Common myeloid progenitor, CD34-positive (primary cell): Measurements from ENCODE around the gene CPLANE2.
"Not testable (repeated sequence)": the region's sequence is repeated elsewhere in the genome, so short reads cannot be mapped to it uniquely, and the experiment has no call there.

ENCODE experiments used
- CTCF ChIA-PET: fragments of 350-600 bp; sonication (Branson Sonifier 250); formaldehyde crosslinking; loops from one replicate; lab custom pipeline; 2021; ENCODE audit warnings: antibody characterized with exemption; lab: Charles Lee
- POLR2A ChIA-PET: fragments of 350-600 bp; sonication (Branson Sonifier 250); formaldehyde crosslinking; loops from one replicate; lab custom pipeline; 2021; ENCODE audit warnings: antibody characterized with exemption; lab: Charles Lee
- DNase-seq, 3 donors: peaks; one replicate each; pipeline versions ENCODE4 v3.0.0 to v3.0.0-alpha.2; 2013
- H3K27ac ChIP-seq, 2 experiments: 1 replicate in 1 of 2; 2 replicates in 1 of 2; pipeline ENCODE4 v1.7.0; 2013; ENCODE audit warnings: inconsistent platforms in 2 of 2, low read length in 2 of 2, mild to moderate bottlenecking in 2 of 2, low read depth in 1 of 2, moderate library complexity in 1 of 2; ENCODE audit not compliant: severe bottlenecking in 2 of 2, insufficient read depth in 1 of 2, poor library complexity in 1 of 2
- H3K27me3 ChIP-seq, 5 experiments: replicated peaks in 2 of 5; 1 replicate in 3 of 5; 2 replicates in 2 of 5; pipeline versions ENCODE4 v1.6.1 to v1.7.0; 2013; ENCODE audit warnings: low read length in 4 of 5, mild to moderate bottlenecking in 2 of 5, moderate library complexity in 2 of 5, inconsistent platforms in 1 of 5; ENCODE audit not compliant: insufficient read depth in 5 of 5, control insufficient read depth in 4 of 5
- H3K36me3 ChIP-seq, 4 experiments: 1 replicate in 2 of 4; 2 replicates in 2 of 4; pipeline versions ENCODE4 v1.6.1 to v1.7.0; 2013; ENCODE audit warnings: low read length in 3 of 4, control low read depth in 1 of 4, mild to moderate bottlenecking in 1 of 4; ENCODE audit not compliant: control insufficient read depth in 4 of 4, insufficient read depth in 4 of 4
- H3K4me1 ChIP-seq, 4 experiments: 1 replicate in 3 of 4; 2 replicates in 1 of 4; pipeline versions ENCODE4 v1.6.1 to v1.7.1; 2013; ENCODE audit warnings: low read length in 3 of 4, mild to moderate bottlenecking in 3 of 4, control low read depth in 1 of 4, inconsistent platforms in 1 of 4, moderate library complexity in 1 of 4; ENCODE audit not compliant: control insufficient read depth in 4 of 4, insufficient read depth in 4 of 4; ENCODE audit errors: control extremely low read depth in 1 of 4
- H3K4me3 ChIP-seq, 7 experiments: 1 replicate in 4 of 7; 2 replicates in 3 of 7; pipeline versions ENCODE4 v1.5.1 to v1.7.0; 2013; ENCODE audit warnings: mild to moderate bottlenecking in 7 of 7, low read length in 6 of 7, moderate library complexity in 6 of 7, inconsistent platforms in 2 of 7, low read depth in 2 of 7, control low read depth in 1 of 7; ENCODE audit not compliant: insufficient read depth in 4 of 7, control insufficient read depth in 1 of 7; ENCODE audit errors: extremely low read depth in 1 of 7
- H3K9me3 ChIP-seq, 5 experiments: 1 replicate in 4 of 5; 2 replicates in 1 of 5; pipeline versions ENCODE4 v1.6.1 to v1.7.1; 2013; ENCODE audit warnings: low read length in 4 of 5, mild to moderate bottlenecking in 2 of 5, inconsistent platforms in 1 of 5, low read depth in 1 of 5, moderate library complexity in 1 of 5; ENCODE audit not compliant: control insufficient read depth in 4 of 5, insufficient read depth in 2 of 5; ENCODE audit errors: control extremely low read depth in 1 of 5
- WGBS: methylation state at CpG from one replicate; pipeline ENCODE4 v1.1.5; 2013; ENCODE audit not compliant: insufficient coverage; 5-methylcytosine and 5-hydroxymethylcytosine counted together

CPLANE2 gene

DNA sequence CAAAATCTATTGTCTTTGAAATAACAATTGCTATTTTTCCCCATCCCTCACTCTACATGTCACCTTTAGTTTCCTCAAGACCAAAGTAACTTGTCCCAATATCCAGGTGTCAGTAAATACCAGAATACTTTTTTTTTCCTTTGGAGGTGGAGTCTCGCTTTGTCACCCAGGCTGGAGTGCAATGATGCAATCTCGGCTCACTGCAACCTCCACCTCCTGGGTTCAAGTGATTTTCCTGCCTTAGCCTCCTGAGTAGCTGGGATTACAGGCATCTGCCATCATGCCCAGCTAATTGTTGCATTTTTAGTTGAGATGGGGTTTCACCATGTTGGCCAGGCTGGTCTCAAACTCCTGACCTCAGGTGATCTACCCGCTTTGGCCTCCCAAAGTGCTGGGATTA, 20.6 kb upstream of the CPLANE2 start:
- DNase-seq, H3K9me3 ChIP-seq, H3K4me3 ChIP-seq, H3K27me3 ChIP-seq, H3K4me1 ChIP-seq, H3K27ac ChIP-seq, POLR2A ChIA-PET: not testable (repeated sequence)
- CTCF ChIA-PET: interaction anchor here (1.3 to 1.5 kb wide), 3 partner anchors 9 to 53 kb away, joined by 4 to 5 read pairs (median 4); no protein-coding TSS in a partner anchor
- H3K36me3 ChIP-seq: peaks cover 10 to 33% (median 20%) of the 10 kb centered on the region in 4 experiments
- 100% methylated on average over 3 of the region's 3 CpGs for WGBS

DNA sequence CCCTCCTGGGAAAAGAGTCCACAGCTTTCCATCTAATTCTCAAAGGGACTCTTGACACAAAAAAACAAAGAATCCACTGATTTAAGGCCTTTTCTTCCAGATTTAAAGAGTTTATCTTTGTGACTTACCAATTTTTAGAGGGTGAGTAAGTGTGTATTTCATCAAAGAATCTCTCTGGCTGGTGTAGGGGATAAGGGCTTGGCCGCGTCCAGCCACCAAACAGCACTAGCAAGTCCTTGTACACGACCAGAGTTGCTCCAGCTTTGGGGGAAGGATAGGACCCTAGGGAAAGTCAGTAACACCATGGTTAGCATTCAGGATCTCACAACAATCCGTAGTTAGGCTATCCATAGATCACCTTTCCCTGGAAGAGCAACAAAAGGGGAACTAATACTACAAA, 19.5 kb upstream of the CPLANE2 start:
- 97% methylated on average over 4 of the region's 4 CpGs for WGBS
- DNase-seq: no peak
- Histone ChIP-seq H3K27ac (no peak overlapping the region), H3K36me3 (peaks cover 11 to 41% (median 26%) of the 10 kb centered on the region in 4 experiments), H3K27me3 (no peaks in the 10 kb centered on the region), H3K4me3 (no peak overlapping the region), H3K4me1 (no peaks in the 10 kb centered on the region), H3K9me3 (no peaks in the 10 kb centered on the region)
- ChIA-PET CTCF (no interaction called here), POLR2A (no interaction called here)

DNA sequence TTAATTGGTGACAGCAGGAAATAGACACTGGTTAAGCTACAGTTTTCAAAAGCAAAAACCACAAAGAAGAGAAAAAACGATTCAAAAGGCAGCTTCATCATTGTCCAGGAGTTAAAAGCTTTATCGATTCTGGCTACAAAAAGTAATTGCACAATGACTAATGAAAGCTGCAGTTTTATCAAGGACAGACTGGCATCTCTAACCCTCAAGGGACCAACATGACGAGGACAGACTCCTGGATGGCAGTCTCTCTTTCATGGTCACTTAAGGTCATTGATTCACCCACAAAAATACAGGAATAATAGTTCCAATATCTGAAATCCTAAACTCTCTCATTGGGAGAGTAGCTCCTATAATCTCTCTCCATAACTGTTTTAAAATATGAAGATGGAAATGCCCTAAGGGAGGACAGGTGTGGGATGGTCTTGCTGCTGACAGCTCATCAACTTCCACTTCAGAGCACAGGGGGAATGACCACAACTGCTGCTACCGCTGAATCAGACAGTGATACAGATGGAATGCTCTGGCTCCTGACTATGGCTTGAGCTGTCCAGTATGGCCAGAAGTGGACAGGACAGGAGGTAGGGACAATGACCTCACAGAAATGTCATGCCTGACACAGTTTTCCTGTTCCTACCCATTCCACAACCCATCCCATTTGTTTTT, 17.4 kb upstream of the CPLANE2 start:
- CTCF ChIA-PET: interaction anchor here (0.6 to 1.8 kb wide), 5 partner anchors 9 to 175 kb away, joined by 3 to 6 read pairs (median 3); no protein-coding TSS in a partner anchor

DNA sequence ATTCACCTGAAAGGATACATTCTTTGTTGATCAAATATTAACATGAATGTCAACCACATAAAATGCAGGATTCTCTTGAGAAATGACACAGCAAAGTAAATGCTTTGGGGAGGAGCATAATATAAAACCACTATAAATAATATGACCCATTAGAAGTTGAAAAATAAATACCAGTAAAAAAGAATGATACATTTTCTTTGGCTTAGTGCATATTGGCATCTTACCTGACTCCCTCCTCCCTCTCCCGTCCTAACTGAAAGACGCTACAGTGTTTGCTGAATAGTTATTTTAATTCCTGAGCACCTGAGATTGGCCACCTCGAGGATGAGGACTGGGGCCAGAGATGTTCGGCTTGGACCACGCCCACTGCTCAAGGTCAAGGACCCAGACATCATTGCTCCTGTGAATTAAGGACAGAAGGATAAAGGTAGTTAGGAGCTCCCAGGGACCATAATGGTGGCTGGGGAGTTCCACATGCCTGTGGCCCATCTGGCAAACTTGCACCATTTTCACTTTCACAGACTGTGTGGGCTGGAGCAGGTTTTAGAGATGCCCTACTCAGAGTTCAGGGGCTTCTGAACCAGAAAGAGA, 16.4 kb upstream of the CPLANE2 start:
- H3K4me3 ChIP-seq: no peak overlapping the region
- H3K9me3 ChIP-seq: no peaks in the 10 kb centered on the region
- H3K4me1 ChIP-seq: peaks cover 14 to 26% (median 25%) of the 10 kb centered on the region in 4 experiments
- H3K27ac ChIP-seq: no peak overlapping the region
- no peak for DNase-seq
- H3K27me3 ChIP-seq: no peaks in the 10 kb centered on the region
- CTCF ChIA-PET: interaction anchor here (1.8 kb wide), 1 partner anchor 9 kb away, joined by 6 read pairs; no protein-coding TSS in a partner anchor
- H3K36me3 ChIP-seq: peaks cover 14 to 52% (median 35%) of the 10 kb centered on the region in 4 experiments
- 100% methylated on average over 5 of the region's 5 CpGs for WGBS
- POLR2A ChIA-PET: no interaction called here

More for the DNA sequence above, 17.4 kb upstream of the CPLANE2 start:
- H3K4me3 ChIP-seq: no peak overlapping the region
- H3K27ac ChIP-seq: no peak overlapping the region
- POLR2A ChIA-PET: no interaction called here
- H3K9me3 ChIP-seq: no peaks in the 10 kb centered on the region
- WGBS: 94% methylated on average over 3 of the region's 4 CpGs
- H3K27me3 ChIP-seq: no peaks in the 10 kb centered on the region
- peaks cover 6 to 16% (median 16%) of the 10 kb centered on the region in 4 experiments for H3K4me1 ChIP-seq
- no peak for DNase-seq
- H3K36me3 ChIP-seq: peaks cover 14 to 52% (median 35%) of the 10 kb centered on the region in 4 experiments

DNA sequence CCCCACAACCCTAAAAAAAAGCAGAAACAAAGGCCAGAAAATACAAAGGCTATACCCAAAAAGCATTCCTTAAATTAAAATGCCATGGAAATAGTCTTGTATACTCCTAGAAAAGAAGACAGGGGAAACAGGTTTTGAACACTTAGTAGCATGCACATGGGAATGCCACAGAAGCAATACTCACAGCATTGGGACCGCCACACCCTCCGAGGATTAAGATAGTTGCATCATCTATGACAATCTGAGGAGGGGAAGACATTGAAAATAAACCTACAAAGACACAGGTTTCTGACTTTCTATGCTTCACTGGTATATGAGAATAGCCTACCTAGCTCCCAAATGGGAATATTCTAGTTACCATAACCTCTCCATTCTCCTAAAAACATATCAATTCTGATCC, 15.9 kb upstream of the CPLANE2 start:
- H3K27ac ChIP-seq: no peak overlapping the region
- WGBS: 100% methylated on average over 2 of the region's 2 CpGs
- H3K9me3 ChIP-seq: no peaks in the 10 kb centered on the region
- H3K27me3 ChIP-seq: no peaks in the 10 kb centered on the region
- H3K4me1 ChIP-seq: peaks cover 18 to 31% (median 30%) of the 10 kb centered on the region in 4 experiments
- no peak overlapping the region for H3K4me3 ChIP-seq
- peaks cover 14 to 55% (median 35%) of the 10 kb centered on the region in 4 experiments for H3K36me3 ChIP-seq
- CTCF ChIA-PET: no interaction called here
- POLR2A ChIA-PET: no interaction called here
- no peak for DNase-seq

DNA sequence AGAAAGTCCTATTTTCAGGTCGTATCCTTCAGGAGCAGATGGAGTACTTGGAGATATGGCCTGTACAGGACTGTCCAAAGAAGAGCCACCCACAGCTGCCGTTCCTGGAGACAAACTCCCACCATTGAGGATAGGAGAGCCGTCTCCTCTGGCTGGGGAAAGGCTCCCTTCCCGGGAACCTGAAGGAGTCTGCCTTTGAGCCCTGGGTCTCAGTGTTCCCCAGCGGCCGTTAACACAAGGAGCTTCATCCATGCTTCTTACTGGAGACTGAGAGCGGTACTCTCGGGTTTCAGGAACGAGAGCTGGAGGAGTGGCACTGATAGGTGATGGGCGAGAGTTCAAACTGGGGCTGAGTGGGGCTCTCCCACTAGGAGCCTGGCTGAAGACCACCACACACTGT, 14.4 kb upstream of the CPLANE2 start:
- Histone ChIP-seq H3K9me3 (no peaks in the 10 kb centered on the region), H3K4me3 (no peak overlapping the region), H3K27ac (no peak overlapping the region), H3K4me1 (peaks cover 26 to 45% (median 40%) of the 10 kb centered on the region in 4 experiments), H3K27me3 (no peaks in the 10 kb centered on the region), H3K36me3 (peaks cover 16 to 68% (median 34%) of the 10 kb centered on the region in 4 experiments)
- WGBS: 97% methylated on average over 10 of the region's 10 CpGs
- no peak for DNase-seq
- ChIA-PET CTCF (interaction anchor here (1.0 kb wide), 1 partner anchor 41 kb away, joined by 3 read pairs; no protein-coding TSS in a partner anchor), POLR2A (no interaction called here)
